ENCODE results near the gene ZFYVE27. TPM values are rescaled to one million over a fixed set of nuclear protein-coding genes. Genes with fewer than 3 reads are reported as not detected.

ZFYVE27 gene
- total RNA-seq, 4 donors from 2014 or later, result 17.9 to 27.1 (median 20.7) TPM

GRCh38 chr10:97748116-97748515 lies 11.2 kb downstream of the ZFYVE27 start:
- no peak for TF ChIP-seq CTCF (IDR thresholded peaks at IDR 0.05)
- DNase-seq (ENCODE audit: low spot score), result no peak
- ATAC-seq (ENCODE audit: low FRiP score), result no peak

GRCh38 chr10:97752956-97753355 lies 16.0 kb downstream of the ZFYVE27 start:
- DNase-seq (ENCODE audit: low spot score) (no peak), ATAC-seq (ENCODE audit: low FRiP score) (no peak)
- TF ChIP-seq CTCF (IDR thresholded peaks at IDR 0.05), result no peak

- ATAC-seq (ENCODE audit: low FRiP score) (no peak), DNase-seq (ENCODE audit: low spot score) (no peak)
- no peak for TF ChIP-seq CTCF (IDR thresholded peaks at IDR 0.05)
Observed at GRCh38 chr10:97754726-97755125, 17.8 kb downstream of the ZFYVE27 start.

GRCh38 chr10:97755718-97756117 lies 18.8 kb downstream of the ZFYVE27 start:
- DNase-seq (ENCODE audit: low spot score), result no peak
- no peak for TF ChIP-seq CTCF (IDR thresholded peaks at IDR 0.05)
- ATAC-seq (ENCODE audit: low FRiP score), result no peak

GRCh38 chr10:97757471-97757870 lies 20.5 kb downstream of the ZFYVE27 start:
- ATAC-seq (ENCODE audit: low FRiP score) (no peak), DNase-seq (ENCODE audit: low spot score) (no peak)
- no peak for TF ChIP-seq CTCF (IDR thresholded peaks at IDR 0.05)

GRCh38 chr10:97759158-97759887 lies 22.4 kb downstream of the ZFYVE27 start:
- DNase-seq (ENCODE audit: low spot score), result no peak
- no peak for TF ChIP-seq CTCF (IDR thresholded peaks at IDR 0.05)

GRCh38 chr10:97759946-97760345 lies 23.0 kb downstream of the ZFYVE27 start:
- DNase-seq (ENCODE audit: low spot score) (no peak), ATAC-seq (ENCODE audit: low FRiP score) (no peak)
- no peak for TF ChIP-seq CTCF (IDR thresholded peaks at IDR 0.05)

More at GRCh38 chr10:97759158-97759887, 22.4 kb downstream of the ZFYVE27 start:
- peak; percentile 53 for ATAC-seq (ENCODE audit: low FRiP score)

Data from omental fat pad (tissue), 4 donors.